PC-3 (cell line): ENCODE data around the gene GPC6. TPM values are rescaled to one million over a fixed set of nuclear protein-coding genes. Genes with fewer than 3 reads are reported as not detected.

ENCODE experiments used
- ATAC-seq: fragments of 200-7000 bp; cut with Tn5 transposase; 2 replicates; pipeline ENCODE4 v1.9.1; 2020; ENCODE audit warnings: mild to moderate bottlenecking, moderate library complexity
- BruUV-seq: library from RNA; stranded (reverse); fragments of 400-500 nt; replicated peaks from 2 replicates; lab custom pipeline; 2021; lab: Mats Ljungman, UMichigan
- CTCF ChIA-PET: fragments of 300-600 bp; sonication (Branson Sonifier 250); formaldehyde crosslinking; loops from one replicate; lab custom pipeline; 2022; ENCODE audit warnings: antibody characterized with exemption; lab: Charles Lee
- POLR2A ChIA-PET: fragments of 300-600 bp; sonication (Branson Sonifier 250); formaldehyde crosslinking; loops from one replicate; lab custom pipeline; 2022; ENCODE audit warnings: antibody characterized with exemption; ENCODE audit not compliant: unreplicated experiment; lab: Charles Lee
- DNase-seq: peaks from one replicate; pipeline ENCODE4 v3.0.0-alpha.2; 2015
- H2AFZ ChIP-seq: fragments of 300-600 bp; sonication (generic); 2 replicates; pipeline ENCODE4 v1.6.0; 2016; ENCODE audit warnings: antibody characterized with exemption, low read length
- H3F3A ChIP-seq: fragments of 300-600 bp; sonication (generic); one replicate; pipeline ENCODE4 v1.6.0; 2017; ENCODE audit warnings: antibody characterized with exemption, low read length, control low read depth, mild to moderate bottlenecking; ENCODE audit not compliant: unreplicated experiment
- H3K27ac ChIP-seq: fragments of 300-600 bp; sonication (generic); 2 replicates; pipeline ENCODE4 v1.5.1; 2016; ENCODE audit warnings: mild to moderate bottlenecking, low read length
- H3K27me3 ChIP-seq: fragments of 300-600 bp; sonication (generic); 2 replicates; pipeline ENCODE4 v1.6.1; 2016; ENCODE audit warnings: low read length, mixed read lengths
- H3K36me3 ChIP-seq: fragments of 300-600 bp; sonication (generic); 2 replicates; pipeline ENCODE4 v1.6.1; 2016; ENCODE audit warnings: low read depth, mixed run types, low read length, mixed read lengths
- H3K4me1 ChIP-seq: fragments of 300-600 bp; sonication (generic); 2 replicates; pipeline ENCODE4 v1.5.1; 2016; ENCODE audit warnings: low read length; ENCODE audit not compliant: insufficient read depth
- H3K4me2 ChIP-seq: fragments of 300-600 bp; sonication (generic); 2 replicates; pipeline ENCODE4 v1.6.0; 2016; ENCODE audit warnings: low read length
- H3K4me3 ChIP-seq: fragments of 300-600 bp; sonication (generic); 2 replicates; pipeline ENCODE4 v1.5.1; 2016; ENCODE audit warnings: mild to moderate bottlenecking, low read length, mixed read lengths
- H3K79me2 ChIP-seq: fragments of 300-600 bp; sonication (generic); 2 replicates; pipeline ENCODE4 v1.6.1; 2017; ENCODE audit warnings: low read length, mixed read lengths
- H3K9ac ChIP-seq: fragments of 300-600 bp; sonication (generic); 2 replicates; pipeline ENCODE4 v1.6.0; 2016; ENCODE audit warnings: mild to moderate bottlenecking, low read length
- H3K9me2 ChIP-seq: fragments of 300-600 bp; sonication (generic); replicated peaks from 2 replicates; pipeline ENCODE4 v1.6.1; 2016; ENCODE audit warnings: mixed run types, low read length, mixed read lengths
- H3K9me3 ChIP-seq: fragments of 300-600 bp; sonication (generic); 2 replicates; pipeline ENCODE4 v1.6.1; 2016; ENCODE audit warnings: low read length, mixed read lengths
- H4K20me1 ChIP-seq: fragments of 300-600 bp; sonication (generic); 2 replicates; pipeline ENCODE4 v1.6.1; 2016; ENCODE audit warnings: low read length, mixed read lengths
- EZH2 ChIP-seq: fragments of 300-600 bp; sonication (generic); IDR thresholded peaks from one replicate; pipeline ENCODE4 v1.6.1; 2017; ENCODE audit warnings: antibody characterized with exemption, mild to moderate bottlenecking, low read length; ENCODE audit not compliant: unreplicated experiment
- EZH2phosphoT487 ChIP-seq: fragments of 300-600 bp; sonication (generic); IDR thresholded peaks from 2 replicates; pipeline ENCODE4 v1.6.1; 2018; ENCODE audit warnings: mild to moderate bottlenecking, antibody characterized with exemption, low read length, borderline replicate concordance
- intact Hi-C: fragments of 100-400 bp; cut with micrococcal nuclease; formaldehyde crosslinking; loops from 2 replicates; pipeline ENCODE4 v1.9.0; 2023
- total RNA-seq: library from RNA; depleted of rRNA; stranded (reverse); fragments of >200 nt; gene quantifications from 2 replicates; pipeline ENCODE4 v1.2.3, GENCODE V29; 2014
- TF ChIP-seq, protein P1 (sequence below): fragments of 300-600 bp; sonication (generic); conservative IDR thresholded peaks from 2 replicates; pipeline ENCODE4 v1.5.1; 2017; ENCODE audit warnings: antibody characterized with exemption, low read depth, mild to moderate bottlenecking, low read length

Gene GPC6
- total RNA-seq, 1 experiment from 2014 or later = 3.5 TPM

DNA sequence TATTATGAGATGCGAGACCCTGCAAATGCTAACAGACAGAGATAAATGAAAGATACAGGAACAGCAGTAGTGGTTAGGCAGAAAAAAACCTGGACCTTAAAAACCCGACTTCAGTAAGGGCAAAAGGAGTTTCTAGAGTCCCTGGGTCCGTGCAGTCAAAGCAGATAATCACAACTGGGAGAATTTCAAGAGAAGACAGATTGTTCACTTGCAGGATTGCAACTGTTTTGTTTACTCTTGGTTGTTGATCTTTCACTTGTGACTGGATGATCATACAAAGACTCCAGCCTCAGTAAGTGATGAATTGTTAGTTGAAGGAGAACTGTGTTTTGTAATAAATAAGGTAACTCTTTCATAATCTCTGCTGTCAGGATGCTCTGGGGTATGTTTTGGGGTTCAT is 135.1 kb downstream of the GPC6 start:
- Histone ChIP-seq H3K27me3 (no peaks in the 10 kb centered on the region), H3K9me2 (no peaks in the 10 kb centered on the region), H3K4me3 (no peak overlapping the region), H4K20me1 (no peaks in the 10 kb centered on the region), H3K4me2 (no peak overlapping the region), H3K9ac (no peak overlapping the region), H3K36me3 (no peaks in the 10 kb centered on the region), H3K9me3 (no peaks in the 10 kb centered on the region), H3K27ac (no peak overlapping the region), H3K4me1 (no peaks in the 10 kb centered on the region), H2AFZ (no peak overlapping the region), H3F3A (no peaks in the 10 kb centered on the region), H3K79me2 (no peaks in the 10 kb centered on the region)
- TF ChIP-seq, protein P1, sequence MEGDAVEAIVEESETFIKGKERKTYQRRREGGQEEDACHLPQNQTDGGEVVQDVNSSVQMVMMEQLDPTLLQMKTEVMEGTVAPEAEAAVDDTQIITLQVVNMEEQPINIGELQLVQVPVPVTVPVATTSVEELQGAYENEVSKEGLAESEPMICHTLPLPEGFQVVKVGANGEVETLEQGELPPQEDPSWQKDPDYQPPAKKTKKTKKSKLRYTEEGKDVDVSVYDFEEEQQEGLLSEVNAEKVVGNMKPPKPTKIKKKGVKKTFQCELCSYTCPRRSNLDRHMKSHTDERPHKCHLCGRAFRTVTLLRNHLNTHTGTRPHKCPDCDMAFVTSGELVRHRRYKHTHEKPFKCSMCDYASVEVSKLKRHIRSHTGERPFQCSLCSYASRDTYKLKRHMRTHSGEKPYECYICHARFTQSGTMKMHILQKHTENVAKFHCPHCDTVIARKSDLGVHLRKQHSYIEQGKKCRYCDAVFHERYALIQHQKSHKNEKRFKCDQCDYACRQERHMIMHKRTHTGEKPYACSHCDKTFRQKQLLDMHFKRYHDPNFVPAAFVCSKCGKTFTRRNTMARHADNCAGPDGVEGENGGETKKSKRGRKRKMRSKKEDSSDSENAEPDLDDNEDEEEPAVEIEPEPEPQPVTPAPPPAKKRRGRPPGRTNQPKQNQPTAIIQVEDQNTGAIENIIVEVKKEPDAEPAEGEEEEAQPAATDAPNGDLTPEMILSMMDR = no peak
- TF ChIP-seq EZH2 = no peak
- TF ChIP-seq EZH2phosphoT487 = no peak
- ATAC-seq (peak; percentile 42), DNase-seq (no peak)
- BruUV-seq = no TSS peak
- ChIA-PET CTCF (no interaction called here), POLR2A (no interaction called here)
- intact Hi-C loops = no loop called here

GRCh38 chr13:93364166-93364565 is 137.6 kb downstream of the GPC6 start:
- no peak overlapping the region for H3K4me2 ChIP-seq
- ChIA-PET POLR2A (no interaction called here), CTCF (no interaction called here)
- no peak for TF ChIP-seq EZH2
- TF ChIP-seq, protein P1 = no peak
- TF ChIP-seq EZH2phosphoT487 = no peak
- no peak overlapping the region for H3K9ac ChIP-seq
- ATAC-seq (peak; percentile 58), DNase-seq (peak; percentile 61)
- H3K27me3 ChIP-seq = no peaks in the 10 kb centered on the region
- no TSS peak for BruUV-seq
- H3K9me2 ChIP-seq = no peaks in the 10 kb centered on the region
- no peaks in the 10 kb centered on the region for H3K4me1 ChIP-seq
- intact Hi-C loops = no loop called here
- H3K9me3 ChIP-seq = no peaks in the 10 kb centered on the region
- no peaks in the 10 kb centered on the region for H3K79me2 ChIP-seq
- no peaks in the 10 kb centered on the region for H3K36me3 ChIP-seq
- no peak overlapping the region for H3K4me3 ChIP-seq
- H3K27ac ChIP-seq = no peak overlapping the region
- no peak overlapping the region for H2AFZ ChIP-seq
- no peaks in the 10 kb centered on the region for H4K20me1 ChIP-seq
- no peaks in the 10 kb centered on the region for H3F3A ChIP-seq

DNA sequence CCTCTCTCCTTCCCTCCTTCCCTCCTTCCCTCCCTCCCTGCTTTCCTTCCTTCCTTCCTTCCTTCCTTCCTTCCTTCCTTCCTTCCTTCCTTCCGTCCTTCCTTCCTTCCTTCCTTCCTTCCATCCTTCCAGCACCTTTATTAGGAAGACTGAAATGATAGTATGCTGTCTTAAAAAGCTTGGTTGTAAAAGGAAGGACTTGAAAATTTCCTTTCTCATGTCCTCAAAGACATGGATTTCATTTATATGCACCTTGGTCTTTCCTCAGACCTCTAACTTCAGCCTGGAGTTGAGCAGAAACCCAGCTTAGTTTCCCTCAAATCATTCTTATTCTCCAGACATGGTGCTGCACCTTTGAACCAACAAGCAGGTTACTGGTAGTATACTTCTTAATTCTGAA is 141.7 kb downstream of the GPC6 start:
- no TSS peak for BruUV-seq
- Histone ChIP-seq H3K4me1 (no peaks in the 10 kb centered on the region), H3K9me3 (no peaks in the 10 kb centered on the region), H3F3A (no peaks in the 10 kb centered on the region), H3K27ac (no peak overlapping the region), H3K4me2 (no peak overlapping the region), H3K9me2 (no peaks in the 10 kb centered on the region), H3K4me3 (no peak overlapping the region), H3K9ac (no peak overlapping the region), H2AFZ (no peak overlapping the region), H4K20me1 (no peaks in the 10 kb centered on the region), H3K36me3 (no peaks in the 10 kb centered on the region), H3K79me2 (no peaks in the 10 kb centered on the region), H3K27me3 (no peaks in the 10 kb centered on the region)
- POLR2A ChIA-PET = no interaction called here
- DNase-seq (no peak), ATAC-seq (no peak)
- CTCF ChIA-PET = no interaction called here
- intact Hi-C loops = no loop called here
- TF ChIP-seq EZH2 (no peak), EZH2phosphoT487 (no peak)
- TF ChIP-seq, protein P1 = no peak
